Pancreas (tissue), 10 donors: Measurements from ENCODE around the gene OR3A1. TPM values are rescaled to one million over a fixed set of nuclear protein-coding genes. Genes with fewer than 3 reads are reported as not detected.
"Not testable (repeated sequence)": the region's sequence is repeated elsewhere in the genome, so short reads cannot be mapped to it uniquely, and the experiment has no call there.

Experiments used
- ATAC-seq, 4 donors: fragments of 200-7000 bp; cut with Tn5 transposase; one replicate each; pipeline versions ENCODE4 v1.8.0 to v1.9.1; 2020; ENCODE audit warnings: mild to moderate bottlenecking in 4 of 4, moderate library complexity in 4 of 4
- DNase-seq, 6 donors: peaks; one replicate each; pipeline ENCODE4 v3.0.0-alpha.2; 2020
- FAIRE-seq: peaks from 2 replicates; lab custom pipeline; 2012; peaks lifted over from hg19 to GRCh38; lab: Jason Lieb, UNC
- H3K27ac ChIP-seq, 4 donors: fragments of 200-600 bp; sonication (generic); 1 replicate in 3 of 4; 2 replicates in 1 of 4; pipeline versions ENCODE4 v1.5.0 to v1.8.0; 2020
- H3K27me3 ChIP-seq, 4 donors: fragments of 200-600 bp; one replicate each; pipeline ENCODE4 v1.8.0; 2021
- H3K36me3 ChIP-seq, 3 donors: fragments of 200-600 bp; sonication (generic) in 1 of 3; one replicate each; pipeline versions ENCODE4 v1.5.0 to v1.8.0; 2020 to 2021
- H3K4me1 ChIP-seq, 3 donors: fragments of 200-600 bp; one replicate each; pipeline ENCODE4 v1.8.0; 2021
- H3K4me3 ChIP-seq, 4 donors: fragments of 200-600 bp; sonication (generic) in 2 of 4; one replicate each; pipeline versions ENCODE4 v1.5.0 to v1.8.0; 2020 to 2021
- H3K9me3 ChIP-seq, 4 donors: fragments of 200-600 bp; one replicate each; pipeline ENCODE4 v1.8.0; 2021
- CTCF ChIP-seq, 4 donors: fragments of 200-600 bp; sonication (generic) in 3 of 4; IDR thresholded peaks; one replicate each; pipeline versions ENCODE4 v1.5.0 to v1.8.0; 2021; ENCODE audit warnings: antibody characterized with exemption in 4 of 4
- WGBS, 2 donors: extraction: QIAGEN DNeasy Blood & Tissue Kit; methylation state at CpG; one replicate each; pipeline ENCODE4 v1.1.7; 2013; 5-methylcytosine and 5-hydroxymethylcytosine counted together
- intact Hi-C, 3 donors: fragments of 100-400 bp; cut with DNase I; formaldehyde crosslinking; loops; one replicate each; pipeline versions ENCODE4 v1.11.1 to v1.14.2; 2022
- polyA plus RNA-seq, 2 donors: library from polyadenylated mRNA; stranded (reverse); fragments of 200-250 nt; gene quantifications; one replicate each; pipeline ENCODE4 v1.2.3, GENCODE V29; 2013
- total RNA-seq, 6 donors: library from RNA; stranded (reverse); fragmentation: NEBNext Ultra II Directional in 4 of 6; extraction: Animal tissue kit (Norgen Biotek cat#: 25700) in 4 of 6; gene quantifications; one replicate each; pipeline versions ENCODE4 v1.2.1 to v1.2.4, GENCODE V29; 2021 to 2023
- donor health status: healthy with polysubstance abuse.
- donor health status: DM: no; HTN: no; CAD: no; lungs with moderate emphysema.
- donor health status: DM: no; HTN: no; CAD: no.
- donor health status: control.
- donor health status: control.
- donor health status: Bipolar disorder and iron deficiency.
- donor health status: DM: yes; HTN: yes; CAD: no.
- donor health status: DM: no; HTN: no; CAD: no.
- donor health status: DM: no; HTN: no; CAD: no.
- donor health status: DM: yes; HTN: yes; CAD: no.

The OR3A1 gene
- total and polyA plus RNA-seq, 8 donors = 0.05 to 0.25 TPM; not detected in 6

DNA sequence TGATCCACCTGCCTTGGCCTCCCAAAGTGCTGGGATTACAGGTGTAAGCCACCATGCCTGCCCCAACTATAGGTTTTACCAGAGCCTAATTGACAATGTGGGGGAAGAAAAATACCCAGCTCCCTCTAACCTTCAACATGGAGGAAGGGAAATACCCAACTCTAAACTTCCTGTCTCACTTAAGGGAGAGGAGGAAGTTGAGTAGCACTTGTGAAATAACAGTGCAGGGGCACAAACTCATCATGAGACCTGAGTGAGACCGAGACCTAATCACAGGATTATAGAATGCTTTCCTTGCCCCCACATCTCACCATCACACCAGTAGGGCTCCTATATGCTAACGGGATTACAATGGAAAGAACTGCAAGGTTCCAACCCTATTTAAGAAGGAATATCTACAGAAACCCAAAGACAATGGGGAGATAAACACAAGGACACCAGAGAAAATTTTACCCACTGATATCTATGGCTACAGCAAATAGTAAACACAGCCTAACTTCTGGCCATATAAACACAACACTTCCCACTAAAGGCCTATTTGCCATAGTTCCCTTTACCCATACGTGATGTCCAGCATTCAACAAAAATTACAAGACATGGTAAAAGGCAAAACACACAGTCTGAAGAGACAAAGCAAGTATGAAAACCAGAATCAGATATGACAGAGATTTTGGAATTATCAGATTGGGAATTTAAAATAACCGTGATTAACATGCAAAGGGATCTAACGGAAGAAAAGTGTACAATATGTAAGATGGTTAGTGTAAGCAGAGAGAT lies 26.9 kb downstream of the OR3A1 start:
- Histone ChIP-seq H3K27ac (no peak overlapping the region), H3K4me3 (no peak overlapping the region), H3K27me3 (no peaks in the 10 kb centered on the region), H3K4me1 (no peaks in the 10 kb centered on the region), H3K9me3 (no peaks in the 10 kb centered on the region), H3K36me3 (no peaks in the 10 kb centered on the region)
- WGBS, 2 donors = 58 to 77% methylated on average over 5 of the region's 5 CpGs
- DNase-seq (no peak), ATAC-seq (no peak), FAIRE-seq (no peak)
- TF ChIP-seq CTCF (IDR thresholded peaks at IDR 0.05) = no peak
- intact Hi-C loops = no loop called here

GRCh38 chr17:3260600-3260999 lies 37.6 kb downstream of the OR3A1 start:
- H3K4me1 ChIP-seq = no peaks in the 10 kb centered on the region
- WGBS, 2 donors = 60 to 67% methylated on average over 13 of the region's 13 CpGs
- FAIRE-seq (no peak), DNase-seq (no peak), ATAC-seq (no peak)
- H3K27ac ChIP-seq = no peak overlapping the region
- no peaks in the 10 kb centered on the region for H3K36me3 ChIP-seq
- no peaks in the 10 kb centered on the region for H3K27me3 ChIP-seq
- no peak for TF ChIP-seq CTCF (IDR thresholded peaks at IDR 0.05)
- H3K4me3 ChIP-seq = no peak overlapping the region
- H3K9me3 ChIP-seq = no peaks in the 10 kb centered on the region
- intact Hi-C loops = no loop called here

GRCh38 chr17:3260163-3260562 lies 38.0 kb downstream of the OR3A1 start:
- Histone ChIP-seq H3K4me1 (no peaks in the 10 kb centered on the region), H3K27me3 (no peaks in the 10 kb centered on the region), H3K4me3 (no peak overlapping the region), H3K9me3 (no peaks in the 10 kb centered on the region), H3K27ac (no peak overlapping the region), H3K36me3 (no peaks in the 10 kb centered on the region)
- no peak for TF ChIP-seq CTCF (IDR thresholded peaks at IDR 0.05)
- ATAC-seq (no peak), FAIRE-seq (no peak), DNase-seq (no peak)
- 57 to 69% methylated on average over 1 of the region's 1 CpG for WGBS, 2 donors
- intact Hi-C loops = no loop called here

GRCh38 chr17:3256575-3256974 lies 41.6 kb downstream of the OR3A1 start:
- WGBS, 2 donors = 67 to 83% methylated on average over 8 of the region's 8 CpGs
- FAIRE-seq (no peak), ATAC-seq (no peak), DNase-seq (no peak)
- intact Hi-C loops = no loop called here
- no peak for TF ChIP-seq CTCF (IDR thresholded peaks at IDR 0.05)
- no peaks in the 10 kb centered on the region for H3K36me3 ChIP-seq
- no peak overlapping the region for H3K4me3 ChIP-seq
- H3K27ac ChIP-seq = no peak overlapping the region
- no peaks in the 10 kb centered on the region for H3K27me3 ChIP-seq
- H3K4me1 ChIP-seq = no peaks in the 10 kb centered on the region
- H3K9me3 ChIP-seq = no peaks in the 10 kb centered on the region

GRCh38 chr17:3249013-3249412 lies 49.1 kb downstream of the OR3A1 start:
- WGBS, 2 donors = 85 to 86% methylated on average over 1 of the region's 2 CpGs

GRCh38 chr17:3244841-3245240 lies 53.3 kb downstream of the OR3A1 start:
- H3K4me1 ChIP-seq, intact Hi-C loops, FAIRE-seq, H3K27me3 ChIP-seq, ATAC-seq, H3K27ac ChIP-seq, H3K4me3 ChIP-seq, H3K9me3 ChIP-seq, H3K36me3 ChIP-seq, DNase-seq: not testable (repeated sequence)
- 11 to 18% methylated on average over 1 of the region's 1 CpG for WGBS, 2 donors

More at GRCh38 chr17:3249013-3249412, 49.1 kb downstream of the OR3A1 start:
- H3K27ac ChIP-seq, DNase-seq, H3K27me3 ChIP-seq, H3K4me1 ChIP-seq, FAIRE-seq, H3K4me3 ChIP-seq, H3K9me3 ChIP-seq, H3K36me3 ChIP-seq, ATAC-seq, intact Hi-C loops: not testable (repeated sequence)

DNA sequence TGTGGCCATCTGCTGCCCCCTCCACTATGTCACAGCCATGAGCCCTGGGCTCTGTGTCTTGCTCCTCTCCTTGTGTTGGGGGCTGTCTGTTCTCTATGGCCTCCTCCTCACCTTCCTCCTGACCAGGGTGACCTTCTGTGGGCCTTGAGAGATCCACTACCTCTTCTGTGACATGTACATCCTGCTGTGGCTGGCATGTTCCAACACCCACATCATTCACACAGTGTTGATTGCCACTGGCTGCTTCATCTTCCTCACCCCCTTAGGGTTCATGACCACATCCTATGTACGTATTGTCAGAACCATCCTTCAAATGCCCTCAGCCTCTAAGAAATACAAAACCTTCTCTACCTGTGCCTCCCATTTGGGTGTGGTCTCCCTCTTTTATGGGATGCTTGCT lies 57.1 kb downstream of the OR3A1 start:
- ATAC-seq, H3K27ac ChIP-seq, H3K4me1 ChIP-seq, FAIRE-seq, intact Hi-C loops, H3K9me3 ChIP-seq, H3K36me3 ChIP-seq, H3K27me3 ChIP-seq, DNase-seq, H3K4me3 ChIP-seq: not testable (repeated sequence)
- 89% methylated on average over 1 of the region's 1 CpG; no CpG with 5 or more reads in 1 of the 2 donors for WGBS, 2 donors
